RWPE1 (cell line): Measurements from ENCODE around the gene MSANTD1.

Experiments used
- CTCF ChIA-PET: fragments of 350-600 bp; sonication (Branson Sonifier 250); formaldehyde crosslinking; extraction: SDS; loops from one replicate; lab custom pipeline; 2021; lab: Yijun Ruan, JAX
- POLR2A ChIA-PET: fragments of 400-600 bp; formaldehyde crosslinking; extraction: SDS; loops from one replicate; lab custom pipeline; 2020; ENCODE audit warnings: antibody characterized with exemption; ENCODE audit not compliant: low non-redundant PET; lab: Yijun Ruan, JAX
- DNase-seq: peaks from one replicate; pipeline ENCODE4 v3.0.0; 2012; ENCODE audit warnings: low spot score
- H3K27ac ChIP-seq: fragments of 450-650 bp; 2 replicates; pipeline ENCODE4 v1.5.1; 2017
- CTCF ChIP-seq: fragments of 450-650 bp; conservative IDR thresholded peaks from 2 replicates; pipeline ENCODE4 v1.5.1; 2017; ENCODE audit warnings: low read depth, mild to moderate bottlenecking

Gene MSANTD1

DNA sequence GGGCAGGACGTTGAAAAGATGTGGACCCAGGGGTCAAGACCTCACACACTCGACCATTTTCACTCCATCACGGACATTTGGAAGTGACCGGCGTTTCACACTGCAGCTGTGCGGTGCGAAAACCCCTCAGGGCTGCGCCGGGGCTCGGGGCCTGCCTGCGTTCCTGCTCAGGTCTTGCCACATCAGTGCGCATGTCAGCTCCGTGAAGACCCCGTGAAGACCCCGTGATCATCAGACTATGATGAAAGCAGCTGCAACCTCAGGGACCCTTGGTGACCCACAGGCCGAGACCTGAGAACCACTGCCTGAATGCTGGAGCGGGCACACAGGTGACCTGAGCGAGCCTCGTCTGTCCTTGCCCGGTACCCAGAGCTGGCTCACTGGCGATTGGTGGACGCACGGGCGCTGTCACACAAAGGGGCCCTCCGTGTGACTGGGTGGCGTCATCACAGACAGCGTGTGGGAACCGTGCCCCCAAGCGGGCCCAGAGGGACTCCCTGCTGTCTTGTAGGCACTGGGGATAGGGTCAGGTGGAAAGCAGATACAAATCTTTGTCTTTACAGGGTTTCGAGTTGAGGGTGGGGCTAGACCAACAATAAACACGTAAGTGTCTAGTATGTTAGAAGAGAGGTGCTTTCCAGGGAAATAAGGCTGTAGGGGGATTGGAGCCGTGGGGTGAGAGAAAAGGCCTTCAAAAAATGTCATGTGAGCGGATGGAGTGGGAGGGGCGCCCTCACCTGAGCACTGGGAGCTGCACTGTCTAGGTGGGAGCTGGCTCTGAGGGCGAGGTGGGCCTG lies 12.7 kb downstream of the MSANTD1 start:
- POLR2A ChIA-PET: no interaction called here
- H3K27ac ChIP-seq: no peak overlapping the region
- no peak for TF ChIP-seq CTCF
- CTCF ChIA-PET: no interaction called here
- no peak for DNase-seq

DNA sequence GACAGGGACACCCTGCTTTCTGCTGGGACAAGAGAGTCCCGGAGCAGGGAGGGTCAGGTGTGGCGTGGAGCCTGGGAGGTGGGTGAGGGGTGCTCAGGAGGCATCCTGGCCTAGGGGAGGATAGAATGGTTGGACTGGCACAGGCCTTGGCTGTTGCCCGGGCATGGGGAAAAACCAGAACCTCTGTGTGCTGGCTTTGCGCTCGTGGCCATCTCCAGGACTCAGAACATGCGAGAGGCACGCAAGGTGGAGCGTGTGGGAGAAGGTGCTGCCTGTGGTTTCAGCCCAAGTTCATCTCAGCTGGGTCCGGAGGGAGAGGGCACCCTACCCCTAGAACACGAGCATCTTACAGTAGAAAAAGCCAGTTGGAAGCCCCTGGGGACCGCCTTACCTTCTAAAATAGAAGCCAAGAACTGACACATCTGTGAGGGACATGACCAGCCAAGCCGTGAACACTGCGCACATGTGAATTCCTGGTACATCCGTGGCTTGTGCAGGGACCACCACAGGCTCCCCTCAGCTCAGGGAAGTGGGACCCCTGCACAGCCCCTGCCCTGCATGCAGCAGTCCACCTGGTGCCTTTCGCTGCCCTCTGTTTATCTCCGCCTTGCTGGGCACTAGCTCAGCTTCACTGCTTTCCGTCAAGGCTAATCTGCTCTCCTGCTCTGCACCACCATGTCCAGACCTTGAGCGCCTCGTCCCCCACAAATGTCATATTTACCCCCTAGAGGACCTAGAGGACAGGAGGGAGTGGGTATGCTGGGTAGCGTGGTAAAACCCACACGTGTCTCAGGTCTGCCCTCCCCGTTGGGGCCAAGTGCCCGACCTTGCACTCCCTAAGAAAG lies 13.5 kb downstream of the MSANTD1 start:
- POLR2A ChIA-PET: no interaction called here
- CTCF ChIA-PET: no interaction called here
- DNase-seq: no peak
- H3K27ac ChIP-seq: no peak overlapping the region
- TF ChIP-seq CTCF: no peak

DNA sequence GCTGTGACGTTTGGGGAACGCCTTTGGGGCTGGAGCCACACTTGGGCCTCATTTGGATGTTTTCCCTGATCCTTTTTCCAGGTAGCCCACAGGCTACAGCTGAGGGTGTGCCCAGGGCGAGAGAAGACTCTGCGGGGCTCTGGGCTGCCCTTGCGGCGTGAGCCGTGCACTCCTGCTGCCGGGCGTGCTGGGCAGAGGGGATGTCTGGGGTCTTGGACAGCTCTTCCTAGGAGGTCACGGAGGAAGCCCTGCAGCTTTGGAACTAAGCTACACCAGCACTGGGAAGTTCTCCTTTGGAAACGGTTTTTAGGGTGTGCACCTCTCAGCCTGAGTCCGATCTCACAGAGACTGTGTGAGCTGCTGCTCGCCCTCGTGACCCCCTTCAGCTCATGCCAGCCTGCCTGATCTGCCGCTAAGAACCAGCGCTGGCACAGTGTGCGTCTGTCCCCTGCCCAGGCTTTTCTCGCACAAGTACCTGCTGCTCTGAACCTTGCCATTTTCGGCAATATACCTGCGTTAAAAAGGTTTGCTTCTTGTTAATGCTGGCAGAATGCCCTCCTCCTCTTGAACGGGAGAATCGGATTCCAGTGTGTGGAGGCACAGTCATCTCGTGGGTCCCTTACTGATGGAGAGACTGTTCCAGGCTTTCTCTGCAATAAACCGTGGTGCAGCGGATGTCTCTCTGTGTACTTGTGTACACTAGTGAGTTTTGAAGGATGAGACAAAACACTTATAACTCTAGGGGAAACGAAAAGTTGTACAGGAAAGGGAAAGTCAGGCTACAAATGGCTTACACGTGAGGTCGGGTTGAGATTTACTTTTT lies 14.3 kb downstream of the MSANTD1 start:
- TF ChIP-seq CTCF: no peak
- no peak overlapping the region for H3K27ac ChIP-seq
- no peak for DNase-seq
- CTCF ChIA-PET: no interaction called here
- POLR2A ChIA-PET: no interaction called here

- no peak overlapping the region for H3K27ac ChIP-seq
- no peak for TF ChIP-seq CTCF
- no peak for DNase-seq
- ChIA-PET POLR2A (no interaction called here), CTCF (no interaction called here)
These were observed 14.9 kb downstream of the MSANTD1 start for GRCh38 chr4:3263876-3264193.

DNA sequence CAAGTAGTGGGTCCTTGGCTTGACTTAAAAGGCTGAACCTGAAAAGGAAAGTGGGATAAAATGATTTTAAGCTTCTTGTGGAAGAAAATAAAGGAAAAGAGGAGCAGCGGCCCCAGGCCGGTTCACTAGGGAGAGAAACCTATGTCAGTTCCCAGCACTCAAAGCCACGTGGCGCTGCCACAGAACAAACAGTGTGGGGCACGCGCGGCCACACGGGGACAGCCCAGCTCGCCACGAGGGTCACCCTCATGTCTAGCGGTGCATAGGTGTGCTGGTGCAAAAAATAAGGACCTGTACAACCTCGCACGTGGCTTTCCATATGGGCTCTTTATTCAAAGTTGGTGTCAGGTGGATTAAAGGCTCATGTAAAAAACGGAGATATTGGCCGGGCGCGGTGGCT lies 17.1 kb downstream of the MSANTD1 start:
- H3K27ac ChIP-seq: no peak overlapping the region
- ChIA-PET CTCF (interaction anchor here (0.6 kb wide), 1 partner anchor 26 kb away, joined by 3 read pairs; no protein-coding TSS in a partner anchor), POLR2A (no interaction called here)
- no peak for TF ChIP-seq CTCF
- DNase-seq: no peak
